SH-SY5Y (cell line): ENCODE results near the gene RTEL1.
A peak's percentile ranks its signal among the peaks of the same experiment; 100 is the strongest.

Source experiments
- GATA2 ChIP-seq: IDR thresholded peaks from 2 replicates; pipeline ENCODE4 v1.6.1; 2011; ENCODE audit warnings: mild to moderate bottlenecking, low read depth, low read length
- GATA3 ChIP-seq: IDR thresholded peaks from 2 replicates; pipeline ENCODE4 v1.6.1; 2011; ENCODE audit warnings: low read depth, mild to moderate bottlenecking, low read length, moderate library complexity

DNA sequence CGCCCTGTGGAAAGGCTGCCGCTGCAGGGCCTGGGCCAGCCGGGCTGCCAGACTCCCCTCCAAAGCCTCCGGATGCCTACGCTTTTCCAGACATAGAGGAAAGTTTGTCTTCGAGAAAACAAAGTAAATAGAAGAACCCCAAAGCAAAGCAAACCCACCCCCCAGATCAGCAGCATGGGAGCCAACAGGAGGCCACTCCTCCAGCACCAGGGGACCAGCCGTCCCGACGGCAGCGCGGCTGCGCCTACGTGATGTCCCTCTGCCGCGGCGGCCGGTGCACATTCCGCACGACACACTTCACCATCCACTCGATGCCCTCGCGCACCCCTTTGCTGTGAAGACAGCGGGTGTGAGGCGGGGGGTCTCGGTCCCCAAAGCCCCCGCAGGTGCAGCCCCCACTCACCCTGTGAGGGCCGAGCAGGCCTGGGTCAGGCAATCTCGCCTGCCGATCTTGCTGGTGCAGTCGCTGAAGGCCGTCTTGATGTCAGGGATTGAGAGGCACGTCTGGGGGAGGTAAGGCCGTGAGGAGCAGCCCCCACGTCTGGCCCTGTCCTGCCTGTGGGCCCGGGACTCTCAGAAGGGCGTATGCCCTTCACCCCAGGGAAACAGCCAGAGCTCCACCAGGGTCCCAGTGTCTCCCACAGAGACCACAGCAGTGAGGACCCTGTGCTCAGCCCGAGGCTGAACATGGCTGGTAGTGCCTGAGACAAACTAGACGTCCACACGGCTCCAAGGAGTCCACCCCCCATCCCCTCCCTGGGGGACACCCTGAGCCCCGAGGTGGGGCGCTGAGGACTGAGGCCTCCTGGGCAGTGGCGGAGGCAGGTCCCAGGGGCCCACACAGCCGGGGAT, 42.3 kb downstream of the RTEL1 start:
- TF ChIP-seq GATA3 (no peak), GATA2 (peak; percentile 26; the same call in 1 of the 2 replicates)
